MCF 10A (cell line): ENCODE measurements around the gene TRPT1. TPM values are rescaled to one million over a fixed set of nuclear protein-coding genes. Genes with fewer than 3 reads are reported as not detected.

Experiments used
- BruUV-seq: library from RNA; stranded (reverse); fragments of 400-500 nt; replicated peaks from 2 replicates; lab custom pipeline; 2021; lab: Mats Ljungman, UMichigan
- CTCF ChIA-PET: fragments of 300-600 bp; sonication (Branson Sonifier 250); formaldehyde crosslinking; extraction: SDS; loops from one replicate; lab custom pipeline; 2021; ENCODE audit warnings: antibody characterized with exemption, inconsistent platforms; lab: Yijun Ruan, JAX
- POLR2A ChIA-PET: fragments of 300-600, 350-650 bp; sonication (Branson Sonifier 250); formaldehyde crosslinking; extraction: SDS; loops from one replicate; lab custom pipeline; 2020; ENCODE audit warnings: antibody characterized with exemption, inconsistent platforms; lab: Yijun Ruan, JAX
- DNase-seq: peaks from one replicate; pipeline ENCODE4 v3.0.0-alpha.2; 2018; ENCODE audit not compliant: unreplicated experiment
- H3K27ac Mint-ChIP-seq: one replicate; pipeline ENCODE4 v1.8.0; 2022; ENCODE audit warnings: mild to moderate bottlenecking, low read depth, mixed read lengths; ENCODE audit not compliant: unreplicated experiment
- H3K27me3 Mint-ChIP-seq: one replicate; pipeline ENCODE4 v1.8.0; 2022; ENCODE audit warnings: mixed read lengths; ENCODE audit not compliant: insufficient read depth, unreplicated experiment
- H3K36me3 Mint-ChIP-seq: one replicate; pipeline ENCODE4 v1.8.0; 2022; ENCODE audit warnings: mild to moderate bottlenecking, moderate library complexity, mixed read lengths; ENCODE audit not compliant: insufficient read depth, unreplicated experiment
- H3K4me1 Mint-ChIP-seq: one replicate; pipeline ENCODE4 v1.8.0; 2022; ENCODE audit warnings: mixed read lengths; ENCODE audit not compliant: insufficient read depth, unreplicated experiment
- H3K4me3 Mint-ChIP-seq: one replicate; pipeline ENCODE4 v1.8.0; 2022; ENCODE audit warnings: mild to moderate bottlenecking, moderate library complexity, mixed read lengths; ENCODE audit not compliant: unreplicated experiment
- H3K9me3 Mint-ChIP-seq: one replicate; pipeline ENCODE4 v1.8.0; 2022; ENCODE audit warnings: mixed read lengths; ENCODE audit not compliant: unreplicated experiment
- CTCF ChIP-seq: fragments of 200-600 bp; IDR thresholded peaks from one replicate; pipeline ENCODE4 v1.8.0; 2022; ENCODE audit warnings: antibody characterized with exemption, mild to moderate bottlenecking; ENCODE audit not compliant: unreplicated experiment
- intact Hi-C: fragments of 100-400 bp; cut with micrococcal nuclease; formaldehyde crosslinking; loops from 2 replicates; pipeline ENCODE4 v1.14.1; 2022
- total RNA-seq: library from RNA; stranded (reverse); gene quantifications from 2 replicates; pipeline ENCODE4 v1.2.3, GENCODE V29; 2022

Gene TRPT1
- total RNA-seq, 1 experiment from 2014 or later: 31.3 TPM

- DNase-seq: no peak
- CTCF ChIA-PET: interaction anchor here (0.6 to 4.5 kb wide), 13 partner anchors 8 to 860 kb away, joined by 3 to 65 read pairs (median 6); partner anchors contain the start of genes CATSPERZ and TM7SF2
- no peaks in the 10 kb centered on the region for H3K36me3 Mint-ChIP-seq
Measured at GRCh38 chr11:64251753-64252002, 25.7 kb upstream of the TRPT1 start.

GRCh38 chr11:64251016-64251752 lies 25.2 kb upstream of the TRPT1 start, which contains the start of gene PLCB3:
TSS of gene PLCB3 (plus strand) at chr11:64251530. CDS start at chr11:64251650, 120 bp downstream.
- intact Hi-C loops: loop anchor here (1.0 to 5.0 kb wide), 4 partner anchors 18 to 106 kb away; partner anchors contain the start of genes GPR137 and RPS6KA4
- Mint-ChIP-seq H3K27ac (peak within 1 kb of the TSS; percentile 89), H3K4me1 (peaks cover 6% of the 10 kb centered on the region), H3K9me3 (no peaks in the 10 kb centered on the region), H3K4me3 (peak within 1 kb of the TSS; percentile 87), H3K36me3 (no peaks in the 10 kb centered on the region), H3K27me3 (no peaks in the 10 kb centered on the region)
- peak; percentile 85 for TF ChIP-seq CTCF
- CTCF ChIA-PET: interaction anchor here (0.6 to 4.5 kb wide), 23 partner anchors 8 to 861 kb away, joined by 3 to 65 read pairs (median 5); partner anchors contain the start of genes CATSPERZ, FKBP2, NUDT22 and STIP1
- BruUV-seq: no TSS peak
- POLR2A ChIA-PET: interaction anchor here (1.2 to 3.3 kb wide), 11 partner anchors 8 to 65 kb away, joined by 3 to 53 read pairs (median 6); partner anchors contain the start of genes BAD, ESRRA, FKBP2 and GPR137
- DNase-seq: peak; percentile 46

More at GRCh38 chr11:64251753-64252002, 25.7 kb upstream of the TRPT1 start:
- TF ChIP-seq CTCF: no peak
- Mint-ChIP-seq H3K4me1 (peaks cover 6% of the 10 kb centered on the region), H3K9me3 (no peaks in the 10 kb centered on the region), H3K27ac (peak overlapping the region; percentile 89), H3K4me3 (peak overlapping the region; percentile 87), H3K27me3 (no peaks in the 10 kb centered on the region)
- BruUV-seq: no TSS peak
- POLR2A ChIA-PET: interaction anchor here (0.8 to 3.3 kb wide), 14 partner anchors 8 to 70 kb away, joined by 3 to 53 read pairs (median 6); partner anchors contain the start of genes BAD, ESRRA, FKBP2 and GPR137
- intact Hi-C loops: loop anchor here (1.0 to 5.0 kb wide), 5 partner anchors 18 to 106 kb away; partner anchors contain the start of genes CATSPERZ, GPR137 and RPS6KA4

GRCh38 chr11:64250415-64251015 lies 24.5 kb upstream of the TRPT1 start:
- POLR2A ChIA-PET: interaction anchor here (0.7 to 3.3 kb wide), 9 partner anchors 7 to 51 kb away, joined by 3 to 53 read pairs (median 3); partner anchors contain the start of genes FKBP2, NUDT22 and TRPT1

More at GRCh38 chr11:64250415-64251015, 24.5 kb upstream of the TRPT1 start:
- CTCF ChIA-PET: interaction anchor here (0.6 to 4.5 kb wide), 20 partner anchors 9 to 141 kb away, joined by 3 to 65 read pairs (median 4); partner anchors contain the start of genes CATSPERZ, FKBP2, NUDT22 and STIP1
- intact Hi-C loops: loop anchor here (1.0 to 5.0 kb wide), 4 partner anchors 19 to 107 kb away; partner anchors contain the start of genes GPR137 and RPS6KA4
- H3K9me3 Mint-ChIP-seq: no peaks in the 10 kb centered on the region
- DNase-seq: no peak
- H3K27me3 Mint-ChIP-seq: no peaks in the 10 kb centered on the region
- H3K4me1 Mint-ChIP-seq: peaks cover 6% of the 10 kb centered on the region
- H3K4me3 Mint-ChIP-seq: peak overlapping the region; percentile 87
- BruUV-seq: no TSS peak
- TF ChIP-seq CTCF: no peak
- H3K27ac Mint-ChIP-seq: no peak overlapping the region
- no peaks in the 10 kb centered on the region for H3K36me3 Mint-ChIP-seq
